GM12873 (cell line): ENCODE data around the gene JAZF1.

Experiments
- TF ChIP-seq, protein P1 (sequence below): IDR thresholded peaks from 2 replicates; pipeline ENCODE4 v1.5.1; 2012; ENCODE audit warnings: low read depth, mild to moderate bottlenecking, moderate library complexity, low read length, control low read depth; ENCODE audit not compliant: insufficient read depth; ENCODE audit errors: missing control alignments

JAZF1 gene

DNA sequence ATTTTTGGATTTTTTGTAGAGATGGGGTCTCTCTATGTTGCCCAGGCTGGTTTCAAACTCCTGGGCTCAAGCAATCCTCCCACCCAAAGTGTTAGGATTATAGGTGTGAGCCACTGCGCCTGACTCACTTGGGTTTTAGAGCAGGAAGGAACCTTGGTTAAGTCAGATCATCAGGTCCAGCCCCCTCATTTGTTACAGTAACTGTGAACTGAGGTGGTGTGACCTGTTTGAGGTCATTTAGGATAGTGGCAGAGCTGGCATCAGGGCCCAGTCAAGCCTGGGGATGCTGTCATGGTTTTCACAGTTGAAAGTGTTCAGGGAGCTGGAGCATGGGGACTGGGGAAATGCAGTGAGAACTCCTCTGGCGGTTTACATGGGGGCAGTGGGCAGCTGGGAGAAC lies 281.0 kb downstream of the JAZF1 start:
- TF ChIP-seq, protein P1, sequence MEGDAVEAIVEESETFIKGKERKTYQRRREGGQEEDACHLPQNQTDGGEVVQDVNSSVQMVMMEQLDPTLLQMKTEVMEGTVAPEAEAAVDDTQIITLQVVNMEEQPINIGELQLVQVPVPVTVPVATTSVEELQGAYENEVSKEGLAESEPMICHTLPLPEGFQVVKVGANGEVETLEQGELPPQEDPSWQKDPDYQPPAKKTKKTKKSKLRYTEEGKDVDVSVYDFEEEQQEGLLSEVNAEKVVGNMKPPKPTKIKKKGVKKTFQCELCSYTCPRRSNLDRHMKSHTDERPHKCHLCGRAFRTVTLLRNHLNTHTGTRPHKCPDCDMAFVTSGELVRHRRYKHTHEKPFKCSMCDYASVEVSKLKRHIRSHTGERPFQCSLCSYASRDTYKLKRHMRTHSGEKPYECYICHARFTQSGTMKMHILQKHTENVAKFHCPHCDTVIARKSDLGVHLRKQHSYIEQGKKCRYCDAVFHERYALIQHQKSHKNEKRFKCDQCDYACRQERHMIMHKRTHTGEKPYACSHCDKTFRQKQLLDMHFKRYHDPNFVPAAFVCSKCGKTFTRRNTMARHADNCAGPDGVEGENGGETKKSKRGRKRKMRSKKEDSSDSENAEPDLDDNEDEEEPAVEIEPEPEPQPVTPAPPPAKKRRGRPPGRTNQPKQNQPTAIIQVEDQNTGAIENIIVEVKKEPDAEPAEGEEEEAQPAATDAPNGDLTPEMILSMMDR, result no peak

DNA sequence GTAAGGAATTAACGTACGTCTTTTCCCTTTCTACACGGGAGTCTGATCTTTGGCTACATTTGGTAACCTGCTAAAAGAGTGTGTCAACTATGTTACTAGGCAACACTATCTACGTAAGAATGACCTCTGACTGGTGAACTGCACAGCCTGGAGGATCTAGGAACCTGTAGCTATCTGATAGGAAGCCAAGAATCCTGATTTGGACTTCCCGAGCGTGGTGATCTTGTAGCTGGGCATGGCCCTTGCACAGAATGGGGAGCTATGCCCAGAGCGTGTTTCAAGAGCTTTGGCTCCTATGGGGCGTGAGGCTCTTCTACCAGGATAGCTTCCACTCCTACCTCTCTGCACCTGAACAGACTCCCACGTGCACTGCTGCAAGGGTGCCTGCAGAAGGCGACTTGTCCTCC lies 283.2 kb downstream of the JAZF1 start:
- TF ChIP-seq, protein P1, result no peak

DNA sequence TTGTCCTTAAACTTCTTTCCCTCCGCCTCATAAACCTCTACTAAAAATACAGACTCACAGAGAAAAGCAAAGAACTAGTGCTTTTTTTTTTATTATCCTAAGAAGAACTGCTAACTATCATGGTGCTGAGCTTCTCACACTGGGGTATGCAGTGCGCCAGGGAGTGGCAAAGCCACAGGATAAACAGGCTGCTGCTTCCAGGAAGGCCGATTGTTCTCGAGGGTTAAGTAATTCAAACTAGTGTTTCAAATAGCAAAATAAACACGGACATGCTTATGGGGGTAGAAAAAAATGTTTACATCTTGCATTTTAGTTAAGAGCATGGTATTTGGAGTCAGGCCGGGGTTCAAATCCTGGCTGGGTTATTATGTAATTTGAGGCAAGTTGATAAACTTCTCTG lies 283.6 kb downstream of the JAZF1 start:
- TF ChIP-seq, protein P1, result no peak

DNA sequence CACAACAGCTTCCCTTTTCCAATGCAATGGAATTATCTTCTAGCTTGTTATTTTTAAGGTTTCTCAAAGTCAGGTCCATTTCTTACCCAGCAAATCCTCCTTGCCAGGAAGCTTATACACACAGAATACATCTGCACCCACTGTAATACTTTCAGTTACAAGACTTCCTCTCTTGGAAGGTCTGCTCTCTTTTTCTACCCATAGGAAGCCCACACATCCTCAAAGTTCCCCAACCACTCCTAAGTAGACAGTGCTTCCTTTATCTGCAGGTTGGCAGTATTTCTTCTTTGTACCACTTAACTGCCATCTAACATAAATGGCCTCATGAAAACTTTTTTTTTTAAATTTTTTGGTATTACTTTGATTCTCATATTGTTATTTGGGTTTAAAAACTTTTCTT lies 285.0 kb downstream of the JAZF1 start:
- TF ChIP-seq, protein P1, result no peak

DNA sequence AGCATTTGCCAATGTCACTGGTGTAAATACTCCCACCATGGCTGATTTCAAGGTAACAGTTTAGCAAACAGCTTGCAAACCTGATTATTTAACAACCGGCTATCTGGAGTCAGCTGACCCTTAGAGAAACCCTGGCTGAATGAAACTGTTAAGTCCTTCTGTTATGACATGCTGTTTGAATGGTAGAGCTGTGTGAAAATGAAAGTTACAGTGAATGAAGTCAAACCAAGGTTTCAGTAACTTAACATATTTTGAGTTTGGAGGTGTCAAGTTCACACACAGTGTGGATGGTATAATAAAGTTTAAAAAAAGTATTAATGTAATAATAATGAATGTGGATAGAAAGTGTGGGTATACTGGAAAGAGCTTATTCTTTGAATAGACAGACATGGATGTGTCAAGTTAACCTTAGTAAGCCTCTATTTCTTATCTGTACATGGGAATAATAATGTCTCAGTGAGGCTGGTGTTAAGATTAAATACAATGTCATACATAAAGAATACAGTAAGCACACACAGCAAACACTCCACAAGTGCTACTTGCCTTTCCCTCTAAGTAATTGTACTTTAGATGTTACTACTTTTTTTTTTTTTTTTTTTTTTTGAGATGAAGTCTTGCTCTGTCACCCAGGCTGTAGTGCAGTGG lies 290.3 kb downstream of the JAZF1 start:
- TF ChIP-seq, protein P1, result no peak

DNA sequence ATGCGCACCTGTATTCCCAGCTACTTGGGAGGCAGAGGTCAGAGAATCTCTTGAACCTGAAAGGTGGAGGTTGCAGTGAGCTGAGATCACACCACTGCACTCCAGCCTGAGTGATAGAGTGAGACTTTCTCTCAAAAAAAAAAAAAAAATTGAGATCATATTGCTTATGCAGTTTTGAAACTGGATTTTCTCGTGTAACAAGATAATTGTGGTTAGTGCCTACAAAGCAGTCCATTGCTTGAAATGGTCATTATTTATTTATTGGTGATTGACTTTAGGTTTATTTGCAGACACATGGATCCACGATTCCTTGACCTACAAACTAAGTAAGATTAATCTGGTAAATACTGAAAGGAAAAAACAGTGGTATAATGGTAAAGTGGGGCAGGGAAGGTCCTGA lies 290.8 kb downstream of the JAZF1 start:
- TF ChIP-seq, protein P1, result no peak

DNA sequence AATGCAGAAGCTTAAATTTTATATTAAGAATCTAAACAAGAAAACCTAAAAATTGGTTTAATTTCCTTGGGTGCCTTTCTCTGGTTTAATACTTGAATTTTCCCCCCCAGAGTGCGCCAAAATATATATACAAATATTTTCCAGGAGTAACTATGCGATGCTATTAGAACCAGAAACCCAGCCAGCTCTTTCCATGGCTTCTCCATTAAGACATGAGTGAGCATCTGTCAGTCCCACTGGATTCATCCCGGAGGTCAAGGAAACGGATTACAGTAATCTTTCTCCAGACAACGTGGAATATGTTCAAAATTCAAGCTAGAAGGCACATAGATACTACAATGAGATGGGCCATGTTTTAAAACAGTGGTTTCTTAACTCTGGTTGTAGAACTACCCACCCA lies 291.9 kb downstream of the JAZF1 start:
- TF ChIP-seq, protein P1, result no peak

DNA sequence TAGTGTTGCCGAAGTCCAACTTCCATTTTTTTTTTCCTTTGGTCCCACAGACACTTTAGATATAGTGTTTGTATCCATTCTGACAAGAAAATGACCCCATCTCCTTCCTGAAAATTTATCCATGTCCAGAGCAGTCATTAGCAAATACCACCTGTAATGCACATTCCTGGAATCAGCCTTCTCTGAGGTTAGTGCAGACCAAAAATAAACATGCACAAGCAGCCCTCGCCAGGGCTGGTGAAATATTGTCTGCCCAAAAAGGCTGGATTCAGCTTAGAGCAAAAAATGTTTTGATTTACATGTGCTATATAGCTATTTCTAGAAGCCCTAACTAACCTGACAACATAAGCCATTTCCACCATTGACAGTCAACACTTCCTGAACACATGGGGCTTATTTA lies 294.9 kb downstream of the JAZF1 start:
- TF ChIP-seq, protein P1, result no peak
